Osteocyte (in vitro differentiated cells): ENCODE data around the gene PAPPA2. TPM values are rescaled to one million over a fixed set of nuclear protein-coding genes. Genes with fewer than 3 reads are reported as not detected.

Experiments used
- DNase-seq: peaks from one replicate; pipeline ENCODE4 v3.0.0; 2021; ENCODE audit warnings: mixed read lengths; ENCODE audit not compliant: unreplicated experiment; ENCODE audit errors: extremely low spot score
- H3K27ac Mint-ChIP-seq: one replicate; pipeline ENCODE4 v1.8.0; 2021; ENCODE audit warnings: mild to moderate bottlenecking, mixed read lengths; ENCODE audit not compliant: unreplicated experiment
- H3K27me3 Mint-ChIP-seq: one replicate; pipeline ENCODE4 v1.8.0; 2021; ENCODE audit warnings: mixed read lengths; ENCODE audit not compliant: unreplicated experiment
- H3K36me3 Mint-ChIP-seq: one replicate; pipeline ENCODE4 v1.8.0; 2021; ENCODE audit warnings: mixed read lengths; ENCODE audit not compliant: unreplicated experiment
- H3K4me1 Mint-ChIP-seq: one replicate; pipeline ENCODE4 v1.8.0; 2021; ENCODE audit warnings: mixed read lengths; ENCODE audit not compliant: unreplicated experiment
- H3K4me3 Mint-ChIP-seq: one replicate; pipeline ENCODE4 v1.8.0; 2021; ENCODE audit warnings: mild to moderate bottlenecking, moderate library complexity, mixed read lengths; ENCODE audit not compliant: unreplicated experiment
- H3K9me3 Mint-ChIP-seq: one replicate; pipeline ENCODE4 v1.8.0; 2021; ENCODE audit warnings: mixed read lengths; ENCODE audit not compliant: unreplicated experiment
- CTCF ChIP-seq: fragments of 200-600 bp; sonication (generic); IDR thresholded peaks from 2 replicates; pipeline ENCODE4 v1.5.0; 2021; ENCODE audit warnings: antibody characterized with exemption, mild to moderate bottlenecking, moderate library complexity
- total RNA-seq: library from RNA; stranded (reverse); gene quantifications from 2 replicates; pipeline ENCODE4 v1.2.1, GENCODE V29; 2021

Gene PAPPA2
- total RNA-seq, 1 donor from 2014 or later = 0.35 TPM

GRCh38 chr1:176803596-176803995 lies 340.6 kb downstream of the PAPPA2 start:
- no peaks in the 10 kb centered on the region for H3K4me1 Mint-ChIP-seq
- no peak for DNase-seq
- no peak overlapping the region for H3K27ac Mint-ChIP-seq
- no peaks in the 10 kb centered on the region for H3K9me3 Mint-ChIP-seq
- no peak for TF ChIP-seq CTCF
- no peak overlapping the region for H3K4me3 Mint-ChIP-seq
- no peaks in the 10 kb centered on the region for H3K36me3 Mint-ChIP-seq
- H3K27me3 Mint-ChIP-seq = no peaks in the 10 kb centered on the region

- H3K27me3 Mint-ChIP-seq = no peaks in the 10 kb centered on the region
- H3K36me3 Mint-ChIP-seq = no peaks in the 10 kb centered on the region
- no peaks in the 10 kb centered on the region for H3K9me3 Mint-ChIP-seq
- H3K4me1 Mint-ChIP-seq = no peaks in the 10 kb centered on the region
- DNase-seq = no peak
- no peak for TF ChIP-seq CTCF
- no peak overlapping the region for H3K27ac Mint-ChIP-seq
- no peak overlapping the region for H3K4me3 Mint-ChIP-seq
Measured at GRCh38 chr1:176809292-176809691, 346.3 kb downstream of the PAPPA2 start.

GRCh38 chr1:176811511-176812288 lies 348.7 kb downstream of the PAPPA2 start:
- H3K4me3 Mint-ChIP-seq = no peak overlapping the region
- H3K36me3 Mint-ChIP-seq = no peaks in the 10 kb centered on the region
- H3K9me3 Mint-ChIP-seq = no peaks in the 10 kb centered on the region
- TF ChIP-seq CTCF = no peak
- H3K27me3 Mint-ChIP-seq = no peaks in the 10 kb centered on the region
- H3K27ac Mint-ChIP-seq = no peak overlapping the region
- H3K4me1 Mint-ChIP-seq = no peaks in the 10 kb centered on the region
- DNase-seq = no peak

- Mint-ChIP-seq H3K36me3 (no peaks in the 10 kb centered on the region), H3K27ac (no peak overlapping the region), H3K9me3 (no peaks in the 10 kb centered on the region), H3K4me3 (no peak overlapping the region), H3K27me3 (no peaks in the 10 kb centered on the region), H3K4me1 (no peaks in the 10 kb centered on the region)
- no peak for TF ChIP-seq CTCF
- DNase-seq = no peak
Measured at GRCh38 chr1:176815621-176816020, 352.6 kb downstream of the PAPPA2 start.

GRCh38 chr1:176816232-176816631 lies 353.3 kb downstream of the PAPPA2 start:
- no peak overlapping the region for H3K4me3 Mint-ChIP-seq
- no peak for TF ChIP-seq CTCF

More at GRCh38 chr1:176816232-176816631, 353.3 kb downstream of the PAPPA2 start:
- no peak overlapping the region for H3K27ac Mint-ChIP-seq
- no peaks in the 10 kb centered on the region for H3K9me3 Mint-ChIP-seq
- no peaks in the 10 kb centered on the region for H3K4me1 Mint-ChIP-seq
- H3K36me3 Mint-ChIP-seq = no peaks in the 10 kb centered on the region
- H3K27me3 Mint-ChIP-seq = no peaks in the 10 kb centered on the region
- DNase-seq = no peak
